ENCODE data around the gene STOX2. TPM values are rescaled to one million over a fixed set of nuclear protein-coding genes. Genes with fewer than 3 reads are reported as not detected.

The STOX2 gene
- total and polyA plus RNA-seq, 2 of the 13 experiments (the other 11 are each of a cell fraction or from before 2014, with no cell fraction given) = 0.01 to 0.15 TPM

GRCh38 chr4:183936047-183936446 is 30.9 kb downstream of the STOX2 start:
- TF ChIP-seq, protein P1, sequence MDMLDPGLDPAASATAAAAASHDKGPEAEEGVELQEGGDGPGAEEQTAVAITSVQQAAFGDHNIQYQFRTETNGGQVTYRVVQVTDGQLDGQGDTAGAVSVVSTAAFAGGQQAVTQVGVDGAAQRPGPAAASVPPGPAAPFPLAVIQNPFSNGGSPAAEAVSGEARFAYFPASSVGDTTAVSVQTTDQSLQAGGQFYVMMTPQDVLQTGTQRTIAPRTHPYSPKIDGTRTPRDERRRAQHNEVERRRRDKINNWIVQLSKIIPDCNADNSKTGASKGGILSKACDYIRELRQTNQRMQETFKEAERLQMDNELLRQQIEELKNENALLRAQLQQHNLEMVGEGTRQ (IDR thresholded peaks at IDR 0.05; ENCODE audit: low read depth, low read length) = no peak
- TF ChIP-seq, protein P1 (CRISPR knock-in tag; IDR thresholded peaks at IDR 0.05; ENCODE audit: borderline replicate concordance) = no peak
- no peak for TF ChIP-seq RFX5 (IDR thresholded peaks at IDR 0.05; ENCODE audit: low read depth, low read length)
- TF ChIP-seq ZNF275 (CRISPR knock-in tag; IDR thresholded peaks at IDR 0.05; ENCODE audit: borderline replicate concordance) = no peak
- TF ChIP-seq, protein P2, sequence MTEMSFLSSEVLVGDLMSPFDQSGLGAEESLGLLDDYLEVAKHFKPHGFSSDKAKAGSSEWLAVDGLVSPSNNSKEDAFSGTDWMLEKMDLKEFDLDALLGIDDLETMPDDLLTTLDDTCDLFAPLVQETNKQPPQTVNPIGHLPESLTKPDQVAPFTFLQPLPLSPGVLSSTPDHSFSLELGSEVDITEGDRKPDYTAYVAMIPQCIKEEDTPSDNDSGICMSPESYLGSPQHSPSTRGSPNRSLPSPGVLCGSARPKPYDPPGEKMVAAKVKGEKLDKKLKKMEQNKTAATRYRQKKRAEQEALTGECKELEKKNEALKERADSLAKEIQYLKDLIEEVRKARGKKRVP (CRISPR knock-in tag; IDR thresholded peaks at IDR 0.05) = no peak
- no peak for TF ChIP-seq ZNF615 (CRISPR knock-in tag; IDR thresholded peaks at IDR 0.05; ENCODE audit: borderline replicate concordance)
- no peak for TF ChIP-seq ZNF451 (CRISPR knock-in tag; IDR thresholded peaks at IDR 0.05)
- TF ChIP-seq GPN1 (CRISPR knock-in tag; IDR thresholded peaks at IDR 0.05; ENCODE audit: borderline replicate concordance) = no peak
- TF ChIP-seq NCOR1 (IDR thresholded peaks at IDR 0.05; ENCODE audit: borderline replicate concordance, low read length) = no peak
- TF ChIP-seq HNRNPLL (IDR thresholded peaks at IDR 0.05; ENCODE audit: low read depth, low read length, poor library complexity, severe bottlenecking) = no peak
- TF ChIP-seq PTBP1 (IDR thresholded peaks at IDR 0.05; ENCODE audit: low read depth, low read length, poor library complexity, severe bottlenecking) = no peak
- no peak for TF ChIP-seq ATAD3A (CRISPR knock-in tag; IDR thresholded peaks at IDR 0.05)
- TF ChIP-seq JARID2 (CRISPR knock-in tag; IDR thresholded peaks at IDR 0.05; ENCODE audit: insufficient replicate concordance) = no peak
- no peak for TF ChIP-seq KDM2A (CRISPR knock-in tag; IDR thresholded peaks at IDR 0.05; ENCODE audit: borderline replicate concordance, low read depth)
- no peak overlapping the region for H3K4me2 ChIP-seq (ENCODE audit: low read depth, low read length)

More at GRCh38 chr4:183936047-183936446, 30.9 kb downstream of the STOX2 start:
- in situ Hi-C loops (cut with HindIII; ENCODE audit: extremely low pct_ligation_motif_present, low pct_unique_long_range_greater_than_20kb) (no loop called here), intact Hi-C loops (cut with micrococcal nuclease; ENCODE audit: unreplicated experiment) (no loop called here)
- ChIA-PET CTCF (ENCODE audit: low intra/inter-chr PET ratio, low total read pairs) (no interaction called here), POLR2A (no interaction called here)
- no peaks in the 10 kb centered on the region for H3K36me3 ChIP-seq (replicated peaks in 1 of 2; ENCODE audit: control insufficient read depth in 1 of 2, insufficient read depth in 2 of 2, low read length in 2 of 2)
- no peak overlapping the region for H3K9ac ChIP-seq (ENCODE audit: insufficient read depth, low read depth, low read length)
- no peaks in the 10 kb centered on the region for H3K79me2 ChIP-seq (ENCODE audit: insufficient read depth, low read length)
- H3K9me3 ChIP-seq (ENCODE audit: low read length) = no peaks in the 10 kb centered on the region
- no TSS peak for BruUV-seq (replicated peaks)
- no peak overlapping the region for H3K27ac ChIP-seq (ENCODE audit: extremely low read length, insufficient read depth, low read length)
- H3K4me3 ChIP-seq (replicated peaks in 1 of 3; ENCODE audit: insufficient read depth in 1 of 3, low read depth in 2 of 3, low read length in 3 of 3) = no peak overlapping the region
- no peaks in the 10 kb centered on the region for H3K4me1 ChIP-seq (ENCODE audit: insufficient read depth, low read length)
- H2AFZ ChIP-seq (ENCODE audit: low read length) = no peak overlapping the region
- FAIRE-seq (no peak), ATAC-seq (no peak), DNase-seq (ENCODE audit: low spot score) (no peak)
- H3K27me3 ChIP-seq (ENCODE audit: control insufficient read depth in 1 of 2, insufficient read depth in 2 of 2, low read length in 2 of 2) = no peaks in the 10 kb centered on the region
- 54% methylated on average over 6 of the region's 6 CpGs for WGBS (ENCODE audit: low lambda C conversion rate)
- no peaks in the 10 kb centered on the region for H4K20me1 ChIP-seq (ENCODE audit: insufficient read depth, low read length)
